ENCODE measurements around the gene FAM76A.
"Not testable (repeated sequence)": the region's sequence is repeated elsewhere in the genome, so short reads cannot be mapped to it uniquely, and the experiment has no call there.

The FAM76A gene

DNA sequence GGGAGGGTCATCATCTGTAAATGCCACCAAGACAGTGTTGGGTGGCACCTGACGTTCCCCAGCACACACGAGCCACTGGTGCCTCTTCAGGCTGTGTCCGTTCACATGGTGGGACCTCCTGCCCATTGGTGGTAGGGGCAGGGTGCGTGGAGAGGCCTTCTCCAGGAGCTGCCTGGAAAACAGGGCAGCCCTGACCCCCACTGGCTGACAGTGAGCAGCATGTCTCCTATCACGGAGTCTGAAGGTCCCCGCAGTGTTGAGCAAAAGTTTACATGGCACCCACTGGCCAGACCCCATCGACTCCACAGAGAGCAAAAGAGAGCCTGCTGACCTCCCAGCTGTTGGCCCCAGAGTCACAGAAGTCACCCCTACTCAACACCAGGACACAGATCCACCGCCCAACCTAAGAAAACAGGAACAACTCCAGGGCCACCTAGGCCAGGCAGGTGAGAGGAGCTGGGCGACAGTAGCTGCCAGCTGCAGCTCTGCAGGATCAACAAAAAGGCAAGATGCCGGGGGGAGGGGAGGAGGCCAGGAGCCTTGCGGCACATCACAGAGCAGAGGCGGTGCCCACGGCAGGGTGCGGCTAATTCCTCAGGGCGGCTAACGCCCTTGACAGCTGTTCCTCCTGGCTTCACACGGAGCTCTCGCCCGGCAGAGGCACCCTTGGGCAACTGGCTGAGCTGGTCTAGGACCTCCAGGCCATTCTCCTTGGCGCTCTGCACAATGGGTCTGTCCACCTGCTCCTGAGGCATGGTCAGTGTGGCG, 39.4 kb upstream of the FAM76A start:
- TF ChIP-seq, protein P1, sequence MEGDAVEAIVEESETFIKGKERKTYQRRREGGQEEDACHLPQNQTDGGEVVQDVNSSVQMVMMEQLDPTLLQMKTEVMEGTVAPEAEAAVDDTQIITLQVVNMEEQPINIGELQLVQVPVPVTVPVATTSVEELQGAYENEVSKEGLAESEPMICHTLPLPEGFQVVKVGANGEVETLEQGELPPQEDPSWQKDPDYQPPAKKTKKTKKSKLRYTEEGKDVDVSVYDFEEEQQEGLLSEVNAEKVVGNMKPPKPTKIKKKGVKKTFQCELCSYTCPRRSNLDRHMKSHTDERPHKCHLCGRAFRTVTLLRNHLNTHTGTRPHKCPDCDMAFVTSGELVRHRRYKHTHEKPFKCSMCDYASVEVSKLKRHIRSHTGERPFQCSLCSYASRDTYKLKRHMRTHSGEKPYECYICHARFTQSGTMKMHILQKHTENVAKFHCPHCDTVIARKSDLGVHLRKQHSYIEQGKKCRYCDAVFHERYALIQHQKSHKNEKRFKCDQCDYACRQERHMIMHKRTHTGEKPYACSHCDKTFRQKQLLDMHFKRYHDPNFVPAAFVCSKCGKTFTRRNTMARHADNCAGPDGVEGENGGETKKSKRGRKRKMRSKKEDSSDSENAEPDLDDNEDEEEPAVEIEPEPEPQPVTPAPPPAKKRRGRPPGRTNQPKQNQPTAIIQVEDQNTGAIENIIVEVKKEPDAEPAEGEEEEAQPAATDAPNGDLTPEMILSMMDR (IDR thresholded peaks at IDR 0.05; ENCODE audit: insufficient read depth, low read depth, low read length, missing control alignments): no peak
- no peak overlapping the region for H3K4me3 ChIP-seq (ENCODE audit: low read depth, low read length)
- no peak for DNase-seq (ENCODE audit: low read depth)

DNA sequence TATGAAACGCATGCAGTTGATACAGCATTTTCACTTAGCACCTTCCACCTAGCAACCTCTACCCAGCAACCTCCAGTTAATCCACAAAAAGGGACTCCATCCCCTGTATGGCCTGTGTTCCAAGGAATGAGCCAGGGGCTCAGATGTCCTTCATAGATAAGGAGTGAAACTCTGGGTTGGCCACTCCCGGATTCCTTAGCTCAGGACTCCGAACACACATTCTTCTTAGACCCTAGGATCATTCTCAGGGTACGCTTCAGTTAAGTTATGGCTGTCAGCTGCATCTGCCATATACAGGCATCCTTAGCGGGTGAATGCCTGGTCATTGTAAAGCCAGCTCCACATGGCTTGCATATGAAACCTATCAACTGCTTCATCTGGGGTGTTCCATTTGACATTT, 37.9 kb upstream of the FAM76A start:
- no peak overlapping the region for H3K4me3 ChIP-seq (ENCODE audit: low read depth, low read length)
- no peak for DNase-seq (ENCODE audit: low read depth)
- TF ChIP-seq, protein P1 (IDR thresholded peaks at IDR 0.05; ENCODE audit: insufficient read depth, low read depth, low read length, missing control alignments): no peak

DNA sequence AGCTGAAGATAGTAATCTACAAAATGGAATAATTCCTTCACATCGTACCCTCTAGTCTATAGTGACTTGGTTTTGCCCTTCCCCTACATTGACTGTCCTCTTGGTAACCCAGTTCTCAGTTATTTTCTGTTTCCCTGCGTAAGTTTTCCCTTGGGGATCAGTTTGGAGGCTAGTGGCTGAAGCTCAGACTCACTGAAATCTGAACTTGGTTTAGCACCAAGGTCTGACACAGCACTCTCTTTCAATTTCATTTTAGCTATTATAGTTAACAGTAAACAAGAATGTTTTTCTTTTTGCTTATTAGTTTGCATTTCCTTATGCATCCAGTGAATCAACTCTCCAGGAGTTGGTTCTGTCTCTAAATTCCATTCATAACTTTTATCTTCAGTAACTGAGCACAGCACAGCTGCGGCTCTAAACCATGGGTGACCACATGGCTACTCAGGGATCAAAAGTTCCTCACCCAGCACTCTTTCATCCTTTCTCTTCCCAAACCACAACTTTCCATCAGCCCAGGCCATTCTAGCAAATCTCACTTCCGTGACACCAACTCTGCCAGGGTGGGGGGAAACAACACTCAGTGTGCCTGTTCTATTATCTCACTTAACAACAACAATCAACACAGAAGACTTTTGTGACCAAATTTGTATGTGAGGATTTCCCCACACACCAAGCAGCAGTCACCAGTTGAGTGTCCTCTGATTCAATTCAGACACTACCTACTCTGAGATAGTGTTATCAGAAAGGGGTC, 36.2 kb upstream of the FAM76A start:
- peak overlapping the region; percentile 49 for H3K4me3 ChIP-seq (ENCODE audit: low read depth, low read length)
- TF ChIP-seq, protein P1 (IDR thresholded peaks at IDR 0.05; ENCODE audit: insufficient read depth, low read depth, low read length, missing control alignments): no peak
- peak; percentile 84 for DNase-seq (ENCODE audit: low read depth)

DNA sequence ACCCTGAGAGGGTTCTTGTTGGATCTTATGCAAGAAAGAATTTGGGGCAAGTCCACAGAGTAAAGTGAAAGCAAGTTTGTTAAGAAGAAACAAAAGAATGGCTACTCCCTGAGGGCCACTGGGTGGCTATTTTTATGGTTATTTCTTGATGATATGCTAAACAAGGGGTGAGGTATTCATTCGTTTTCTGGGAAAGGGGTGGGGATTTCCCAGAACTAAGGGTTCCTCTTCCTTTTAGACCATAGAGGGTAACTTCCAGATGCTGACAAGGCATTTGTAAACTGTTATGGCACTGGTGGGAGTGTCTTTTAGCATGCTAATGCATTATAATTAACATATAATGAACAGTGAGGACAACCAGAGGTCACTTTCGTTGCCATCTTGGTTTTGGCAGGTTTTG, 35.6 kb upstream of the FAM76A start:
- DNase-seq (ENCODE audit: low read depth): no peak
- TF ChIP-seq, protein P1 (IDR thresholded peaks at IDR 0.05; ENCODE audit: insufficient read depth, low read depth, low read length, missing control alignments): no peak
- peak overlapping the region; percentile 49 for H3K4me3 ChIP-seq (ENCODE audit: low read depth, low read length)

DNA sequence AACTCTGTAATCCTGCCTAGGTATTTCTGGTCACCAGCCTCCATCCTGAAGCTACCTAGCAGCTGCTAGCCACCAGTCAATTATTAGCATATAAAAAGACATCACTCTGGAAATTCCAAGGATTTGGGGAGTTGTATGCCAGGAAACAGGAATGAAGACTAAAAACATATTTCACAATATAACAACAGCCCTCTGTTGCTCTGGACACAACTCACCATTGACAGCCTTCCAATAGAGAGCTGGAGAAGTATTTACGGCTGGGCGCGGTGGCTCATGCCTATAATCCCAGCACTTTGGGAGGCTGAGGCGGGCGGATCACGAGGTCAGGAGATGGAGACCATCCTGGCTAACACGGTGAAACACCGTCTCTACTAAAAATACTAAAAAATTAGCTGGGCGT, 28.9 kb upstream of the FAM76A start:
- DNase-seq (ENCODE audit: low read depth); H3K4me3 ChIP-seq (ENCODE audit: low read depth, low read length): not testable (repeated sequence)

DNA sequence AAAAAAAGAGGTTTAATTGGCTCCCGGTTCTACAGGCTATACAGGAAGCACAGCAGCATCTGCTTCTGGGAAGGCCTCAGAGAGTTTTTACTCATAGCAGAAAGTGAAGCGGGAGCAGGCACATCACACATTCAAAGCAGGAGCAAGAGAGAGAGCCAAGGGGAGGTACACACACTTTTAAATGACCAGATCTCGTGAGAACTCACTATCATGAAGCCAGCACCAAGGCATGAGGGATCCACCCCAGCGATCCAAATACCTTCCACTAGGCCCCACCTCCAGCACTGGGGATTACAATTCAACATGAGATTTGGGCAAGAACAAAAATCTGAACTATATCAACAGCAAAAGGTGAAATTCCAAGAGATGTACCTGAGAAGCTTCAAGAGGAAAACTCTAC, 20.8 kb upstream of the FAM76A start:
- TF ChIP-seq, protein P1 (IDR thresholded peaks at IDR 0.05; ENCODE audit: insufficient read depth, low read depth, low read length, missing control alignments): no peak
- DNase-seq (ENCODE audit: low read depth): no peak
- no peak overlapping the region for H3K4me3 ChIP-seq (ENCODE audit: low read depth, low read length)

DNA sequence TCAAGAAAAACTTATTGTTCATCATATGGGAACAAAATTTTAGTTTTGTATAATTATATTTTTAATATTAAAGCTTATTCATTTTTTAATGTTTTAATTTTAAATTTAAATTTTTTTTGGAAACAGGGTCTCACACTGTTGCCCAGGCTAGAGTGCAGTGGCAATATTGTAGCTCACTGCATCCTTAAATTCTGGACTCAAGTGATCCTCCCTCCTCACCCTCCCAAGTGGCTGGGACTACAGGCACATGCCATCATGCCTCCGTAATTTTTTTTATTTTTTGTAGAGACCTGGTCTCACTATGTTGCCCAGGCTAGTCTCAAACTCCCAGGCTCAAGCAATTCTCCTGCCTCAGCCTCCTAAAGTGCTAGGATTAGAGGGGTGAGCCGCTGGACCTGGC, 20.2 kb upstream of the FAM76A start:
- TF ChIP-seq, protein P1 (IDR thresholded peaks at IDR 0.05; ENCODE audit: insufficient read depth, low read depth, low read length, missing control alignments): no peak
- no peak for DNase-seq (ENCODE audit: low read depth)
- no peak overlapping the region for H3K4me3 ChIP-seq (ENCODE audit: low read depth, low read length)

All from GM12865 (cell line).